PC-3 (cell line): ENCODE measurements around the gene CIDEC. TPM values are rescaled to one million over a fixed set of nuclear protein-coding genes. Genes with fewer than 3 reads are reported as not detected.

Experiments used
- ATAC-seq: fragments of 200-7000 bp; cut with Tn5 transposase; 2 replicates; pipeline ENCODE4 v1.9.1; 2020; ENCODE audit warnings: mild to moderate bottlenecking, moderate library complexity
- BruUV-seq: library from RNA; stranded (reverse); fragments of 400-500 nt; replicated peaks from 2 replicates; lab custom pipeline; 2021; lab: Mats Ljungman, UMichigan
- CTCF ChIA-PET: fragments of 300-600 bp; sonication (Branson Sonifier 250); formaldehyde crosslinking; loops from one replicate; lab custom pipeline; 2022; ENCODE audit warnings: antibody characterized with exemption; lab: Charles Lee
- POLR2A ChIA-PET: fragments of 300-600 bp; sonication (Branson Sonifier 250); formaldehyde crosslinking; loops from one replicate; lab custom pipeline; 2022; ENCODE audit warnings: antibody characterized with exemption; ENCODE audit not compliant: unreplicated experiment; lab: Charles Lee
- DNase-seq: peaks from one replicate; pipeline ENCODE4 v3.0.0-alpha.2; 2015
- H2AFZ ChIP-seq: fragments of 300-600 bp; sonication (generic); 2 replicates; pipeline ENCODE4 v1.6.0; 2016; ENCODE audit warnings: antibody characterized with exemption, low read length
- H3F3A ChIP-seq: fragments of 300-600 bp; sonication (generic); one replicate; pipeline ENCODE4 v1.6.0; 2017; ENCODE audit warnings: antibody characterized with exemption, low read length, control low read depth, mild to moderate bottlenecking; ENCODE audit not compliant: unreplicated experiment
- H3K27ac ChIP-seq: fragments of 300-600 bp; sonication (generic); 2 replicates; pipeline ENCODE4 v1.5.1; 2016; ENCODE audit warnings: mild to moderate bottlenecking, low read length
- H3K27me3 ChIP-seq: fragments of 300-600 bp; sonication (generic); 2 replicates; pipeline ENCODE4 v1.6.1; 2016; ENCODE audit warnings: low read length, mixed read lengths
- H3K36me3 ChIP-seq: fragments of 300-600 bp; sonication (generic); 2 replicates; pipeline ENCODE4 v1.6.1; 2016; ENCODE audit warnings: low read depth, mixed run types, low read length, mixed read lengths
- H3K4me1 ChIP-seq: fragments of 300-600 bp; sonication (generic); 2 replicates; pipeline ENCODE4 v1.5.1; 2016; ENCODE audit warnings: low read length; ENCODE audit not compliant: insufficient read depth
- H3K4me2 ChIP-seq: fragments of 300-600 bp; sonication (generic); 2 replicates; pipeline ENCODE4 v1.6.0; 2016; ENCODE audit warnings: low read length
- H3K4me3 ChIP-seq: fragments of 300-600 bp; sonication (generic); 2 replicates; pipeline ENCODE4 v1.5.1; 2016; ENCODE audit warnings: mild to moderate bottlenecking, low read length, mixed read lengths
- H3K79me2 ChIP-seq: fragments of 300-600 bp; sonication (generic); 2 replicates; pipeline ENCODE4 v1.6.1; 2017; ENCODE audit warnings: low read length, mixed read lengths
- H3K9ac ChIP-seq: fragments of 300-600 bp; sonication (generic); 2 replicates; pipeline ENCODE4 v1.6.0; 2016; ENCODE audit warnings: mild to moderate bottlenecking, low read length
- H3K9me2 ChIP-seq: fragments of 300-600 bp; sonication (generic); replicated peaks from 2 replicates; pipeline ENCODE4 v1.6.1; 2016; ENCODE audit warnings: mixed run types, low read length, mixed read lengths
- H3K9me3 ChIP-seq: fragments of 300-600 bp; sonication (generic); 2 replicates; pipeline ENCODE4 v1.6.1; 2016; ENCODE audit warnings: low read length, mixed read lengths
- H4K20me1 ChIP-seq: fragments of 300-600 bp; sonication (generic); 2 replicates; pipeline ENCODE4 v1.6.1; 2016; ENCODE audit warnings: low read length, mixed read lengths
- EZH2 ChIP-seq: fragments of 300-600 bp; sonication (generic); IDR thresholded peaks from one replicate; pipeline ENCODE4 v1.6.1; 2017; ENCODE audit warnings: antibody characterized with exemption, mild to moderate bottlenecking, low read length; ENCODE audit not compliant: unreplicated experiment
- EZH2phosphoT487 ChIP-seq: fragments of 300-600 bp; sonication (generic); IDR thresholded peaks from 2 replicates; pipeline ENCODE4 v1.6.1; 2018; ENCODE audit warnings: mild to moderate bottlenecking, antibody characterized with exemption, low read length, borderline replicate concordance
- intact Hi-C: fragments of 100-400 bp; cut with micrococcal nuclease; formaldehyde crosslinking; loops from 2 replicates; pipeline ENCODE4 v1.9.0; 2023
- total RNA-seq: library from RNA; depleted of rRNA; stranded (reverse); fragments of >200 nt; gene quantifications from 2 replicates; pipeline ENCODE4 v1.2.3, GENCODE V29; 2014
- TF ChIP-seq, protein P1 (sequence below): fragments of 300-600 bp; sonication (generic); conservative IDR thresholded peaks from 2 replicates; pipeline ENCODE4 v1.5.1; 2017; ENCODE audit warnings: antibody characterized with exemption, low read depth, mild to moderate bottlenecking, low read length

The CIDEC gene
- total RNA-seq, 1 experiment from 2014 or later = not detected

DNA sequence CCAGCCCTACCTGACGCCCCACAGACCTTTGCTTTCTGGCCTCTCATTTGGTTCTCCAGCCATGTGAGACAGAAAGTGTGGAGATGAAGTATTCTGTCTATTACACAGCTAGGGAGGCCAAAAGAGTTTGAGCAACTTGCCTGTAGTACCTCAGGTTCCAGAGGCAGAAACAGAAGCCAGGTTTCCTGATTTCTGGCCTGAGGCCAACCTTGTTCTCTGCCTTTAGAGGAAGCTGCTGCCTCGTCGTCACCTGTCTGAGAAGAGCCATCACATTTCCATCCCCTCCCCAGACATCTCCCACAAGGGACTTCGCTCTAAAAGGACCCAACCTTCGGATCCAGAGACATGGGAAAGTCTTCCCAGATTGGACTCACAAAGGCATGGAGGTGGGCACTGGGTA is 26.4 kb upstream of the CIDEC start:
- no peak overlapping the region for H3K4me3 ChIP-seq
- BruUV-seq = no TSS peak
- H3K9ac ChIP-seq = no peak overlapping the region
- H3K36me3 ChIP-seq = no peaks in the 10 kb centered on the region
- H4K20me1 ChIP-seq = no peaks in the 10 kb centered on the region
- ChIA-PET CTCF (no interaction called here), POLR2A (no interaction called here)
- no peak for TF ChIP-seq EZH2phosphoT487
- TF ChIP-seq EZH2 = no peak
- TF ChIP-seq, protein P1, sequence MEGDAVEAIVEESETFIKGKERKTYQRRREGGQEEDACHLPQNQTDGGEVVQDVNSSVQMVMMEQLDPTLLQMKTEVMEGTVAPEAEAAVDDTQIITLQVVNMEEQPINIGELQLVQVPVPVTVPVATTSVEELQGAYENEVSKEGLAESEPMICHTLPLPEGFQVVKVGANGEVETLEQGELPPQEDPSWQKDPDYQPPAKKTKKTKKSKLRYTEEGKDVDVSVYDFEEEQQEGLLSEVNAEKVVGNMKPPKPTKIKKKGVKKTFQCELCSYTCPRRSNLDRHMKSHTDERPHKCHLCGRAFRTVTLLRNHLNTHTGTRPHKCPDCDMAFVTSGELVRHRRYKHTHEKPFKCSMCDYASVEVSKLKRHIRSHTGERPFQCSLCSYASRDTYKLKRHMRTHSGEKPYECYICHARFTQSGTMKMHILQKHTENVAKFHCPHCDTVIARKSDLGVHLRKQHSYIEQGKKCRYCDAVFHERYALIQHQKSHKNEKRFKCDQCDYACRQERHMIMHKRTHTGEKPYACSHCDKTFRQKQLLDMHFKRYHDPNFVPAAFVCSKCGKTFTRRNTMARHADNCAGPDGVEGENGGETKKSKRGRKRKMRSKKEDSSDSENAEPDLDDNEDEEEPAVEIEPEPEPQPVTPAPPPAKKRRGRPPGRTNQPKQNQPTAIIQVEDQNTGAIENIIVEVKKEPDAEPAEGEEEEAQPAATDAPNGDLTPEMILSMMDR = no peak
- no peaks in the 10 kb centered on the region for H3K9me2 ChIP-seq
- H3K27me3 ChIP-seq = no peaks in the 10 kb centered on the region
- no peak overlapping the region for H3K27ac ChIP-seq
- no peaks in the 10 kb centered on the region for H3K9me3 ChIP-seq
- peaks cover 20% of the 10 kb centered on the region for H3K4me1 ChIP-seq
- ATAC-seq (no peak), DNase-seq (no peak)
- H3F3A ChIP-seq = no peaks in the 10 kb centered on the region
- no peak overlapping the region for H2AFZ ChIP-seq
- intact Hi-C loops = no loop called here
- H3K4me2 ChIP-seq = no peak overlapping the region
- H3K79me2 ChIP-seq = no peaks in the 10 kb centered on the region

DNA sequence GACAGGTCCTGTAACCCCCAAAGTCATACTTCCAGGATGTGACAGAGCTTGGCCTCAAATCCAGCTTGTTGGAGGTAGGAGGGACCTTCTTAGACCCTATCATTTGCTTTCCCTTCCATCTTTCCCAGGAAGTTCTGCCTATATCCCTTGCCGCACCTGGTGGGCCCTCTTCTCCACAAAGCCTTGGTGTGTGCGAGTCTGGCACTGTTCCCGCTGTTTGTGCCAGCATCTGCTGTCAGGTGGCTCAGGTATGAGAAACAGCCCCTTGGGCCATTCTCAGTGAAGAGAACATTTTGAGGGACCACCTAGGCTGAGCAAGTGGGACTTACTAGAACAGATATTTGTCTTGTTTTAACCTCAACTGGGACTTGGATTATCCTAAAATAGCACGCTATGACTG is 23.9 kb upstream of the CIDEC start:
- peaks cover 26% of the 10 kb centered on the region for H3K4me1 ChIP-seq
- H3K27ac ChIP-seq = peak overlapping the region; percentile 48
- no peaks in the 10 kb centered on the region for H3K79me2 ChIP-seq
- no peak overlapping the region for H3K4me3 ChIP-seq
- H3K9me2 ChIP-seq = no peaks in the 10 kb centered on the region
- POLR2A ChIA-PET = no interaction called here
- no peaks in the 10 kb centered on the region for H3F3A ChIP-seq
- ATAC-seq (no peak), DNase-seq (no peak)
- no peaks in the 10 kb centered on the region for H3K36me3 ChIP-seq
- peak overlapping the region; percentile 74 for H3K4me2 ChIP-seq
- CTCF ChIA-PET = interaction anchor here (0.6 kb wide), 1 partner anchor 177 kb away, joined by 6 read pairs; no protein-coding TSS in a partner anchor
- TF ChIP-seq, protein P1 = no peak
- TF ChIP-seq EZH2phosphoT487 = no peak
- no peak for TF ChIP-seq EZH2
- intact Hi-C loops = no loop called here
- H2AFZ ChIP-seq = no peak overlapping the region
- no peaks in the 10 kb centered on the region for H3K27me3 ChIP-seq
- no TSS peak for BruUV-seq
- no peak overlapping the region for H3K9ac ChIP-seq
- no peaks in the 10 kb centered on the region for H4K20me1 ChIP-seq
- no peaks in the 10 kb centered on the region for H3K9me3 ChIP-seq

DNA sequence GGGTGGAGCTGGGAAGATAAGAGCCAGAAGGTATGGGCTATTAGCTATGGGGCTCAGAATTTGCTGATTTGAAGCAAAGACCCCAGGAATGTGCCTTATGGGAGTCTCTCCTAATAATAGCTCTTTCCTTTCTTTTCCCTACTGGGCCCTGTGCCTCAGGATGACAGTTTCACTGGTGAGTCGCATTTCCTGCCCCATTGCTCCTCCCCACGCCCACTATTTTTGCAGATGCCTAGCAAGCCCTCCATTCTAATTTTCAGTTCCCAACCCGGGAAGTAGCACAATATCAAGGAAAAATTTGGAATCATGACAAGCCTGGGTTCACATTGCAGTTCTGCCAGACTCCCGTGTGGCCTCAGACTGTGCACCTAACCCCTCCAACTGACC is 23.2 kb upstream of the CIDEC start:
- intact Hi-C loops = no loop called here
- peak; percentile 54 for DNase-seq
- H3K27ac ChIP-seq = peak overlapping the region; percentile 48

More for the DNA sequence above, 23.2 kb upstream of the CIDEC start:
- CTCF ChIA-PET = interaction anchor here (0.7 kb wide), 1 partner anchor 9 kb away, joined by 3 read pairs; no protein-coding TSS in a partner anchor
- Histone ChIP-seq H3K9me3 (no peaks in the 10 kb centered on the region), H3K27me3 (no peaks in the 10 kb centered on the region), H2AFZ (peak overlapping the region; percentile 47), H3K4me3 (peak overlapping the region; percentile 16; the same call in 1 of the 2 replicates), H3K9me2 (no peaks in the 10 kb centered on the region), H3K4me1 (peaks cover 33% of the 10 kb centered on the region), H3K9ac (no peak overlapping the region), H4K20me1 (no peaks in the 10 kb centered on the region), H3K79me2 (no peaks in the 10 kb centered on the region), H3F3A (peaks cover 4% of the 10 kb centered on the region), H3K4me2 (peak overlapping the region; percentile 74), H3K36me3 (no peaks in the 10 kb centered on the region)
- TF ChIP-seq, protein P1 = no peak
- TF ChIP-seq EZH2phosphoT487 (no peak), EZH2 (no peak)
- BruUV-seq = no TSS peak
- POLR2A ChIA-PET = no interaction called here
- peak; percentile 58 for ATAC-seq
